ENCODE results near the gene SMS. TPM values are rescaled to one million over a fixed set of nuclear protein-coding genes. Genes with fewer than 3 reads are reported as not detected.

SMS gene
- total RNA-seq, 1 donor, result 190 TPM

DNA sequence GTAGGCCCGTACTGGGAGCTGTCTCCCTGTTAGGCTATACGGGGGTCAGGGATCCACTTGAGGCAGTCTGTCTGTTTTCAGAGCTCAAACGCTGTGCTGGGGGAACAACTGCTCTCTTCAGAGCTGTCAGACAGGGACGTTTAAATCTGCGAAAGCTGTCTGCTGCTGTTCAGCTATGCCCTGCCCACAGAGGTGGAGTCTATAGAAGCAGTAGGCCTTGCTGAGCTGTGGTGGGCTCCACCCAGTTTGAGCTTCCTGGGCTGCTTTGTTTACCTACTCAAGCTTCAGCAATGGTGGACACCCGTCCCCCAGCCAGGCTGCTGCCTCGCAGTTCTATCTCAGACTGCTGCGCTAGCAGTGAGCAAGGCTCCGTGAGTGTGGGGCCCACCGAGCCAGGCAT, 64.4 kb downstream of the SMS start:
- no peak for DNase-seq (ENCODE audit: low read depth)
- TF ChIP-seq, protein P1, sequence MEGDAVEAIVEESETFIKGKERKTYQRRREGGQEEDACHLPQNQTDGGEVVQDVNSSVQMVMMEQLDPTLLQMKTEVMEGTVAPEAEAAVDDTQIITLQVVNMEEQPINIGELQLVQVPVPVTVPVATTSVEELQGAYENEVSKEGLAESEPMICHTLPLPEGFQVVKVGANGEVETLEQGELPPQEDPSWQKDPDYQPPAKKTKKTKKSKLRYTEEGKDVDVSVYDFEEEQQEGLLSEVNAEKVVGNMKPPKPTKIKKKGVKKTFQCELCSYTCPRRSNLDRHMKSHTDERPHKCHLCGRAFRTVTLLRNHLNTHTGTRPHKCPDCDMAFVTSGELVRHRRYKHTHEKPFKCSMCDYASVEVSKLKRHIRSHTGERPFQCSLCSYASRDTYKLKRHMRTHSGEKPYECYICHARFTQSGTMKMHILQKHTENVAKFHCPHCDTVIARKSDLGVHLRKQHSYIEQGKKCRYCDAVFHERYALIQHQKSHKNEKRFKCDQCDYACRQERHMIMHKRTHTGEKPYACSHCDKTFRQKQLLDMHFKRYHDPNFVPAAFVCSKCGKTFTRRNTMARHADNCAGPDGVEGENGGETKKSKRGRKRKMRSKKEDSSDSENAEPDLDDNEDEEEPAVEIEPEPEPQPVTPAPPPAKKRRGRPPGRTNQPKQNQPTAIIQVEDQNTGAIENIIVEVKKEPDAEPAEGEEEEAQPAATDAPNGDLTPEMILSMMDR (IDR thresholded peaks at IDR 0.05; ENCODE audit: insufficient read depth, low read depth, low read length), result no peak
- H3K4me3 ChIP-seq (ENCODE audit: low read depth, low read length), result no peak overlapping the region

- TF ChIP-seq, protein P1 (IDR thresholded peaks at IDR 0.05; ENCODE audit: insufficient read depth, low read depth, low read length), result no peak
- DNase-seq (ENCODE audit: low read depth), result no peak
- H3K4me3 ChIP-seq (ENCODE audit: low read depth, low read length), result no peak overlapping the region
Observed at GRCh38 chrX:22012051-22012450, 71.5 kb downstream of the SMS start.

- no peak overlapping the region for H3K4me3 ChIP-seq (ENCODE audit: low read depth, low read length)
- TF ChIP-seq, protein P1 (IDR thresholded peaks at IDR 0.05; ENCODE audit: insufficient read depth, low read depth, low read length), result no peak
- DNase-seq (ENCODE audit: low read depth), result no peak
Observed at GRCh38 chrX:22012931-22013330, 72.4 kb downstream of the SMS start.

GRCh38 chrX:22015139-22015750, 74.7 kb downstream of the SMS start:
- TF ChIP-seq, protein P1 (IDR thresholded peaks at IDR 0.05; ENCODE audit: insufficient read depth, low read depth, low read length), result no peak
- no peak for DNase-seq (ENCODE audit: low read depth)
- H3K4me3 ChIP-seq (ENCODE audit: low read depth, low read length), result no peak overlapping the region

- TF ChIP-seq, protein P1 (IDR thresholded peaks at IDR 0.05; ENCODE audit: insufficient read depth, low read depth, low read length), result no peak
- no peak overlapping the region for H3K4me3 ChIP-seq (ENCODE audit: low read depth, low read length)
- DNase-seq (ENCODE audit: low read depth), result no peak
Observed at GRCh38 chrX:22021751-22022324, 81.3 kb downstream of the SMS start.

DNA sequence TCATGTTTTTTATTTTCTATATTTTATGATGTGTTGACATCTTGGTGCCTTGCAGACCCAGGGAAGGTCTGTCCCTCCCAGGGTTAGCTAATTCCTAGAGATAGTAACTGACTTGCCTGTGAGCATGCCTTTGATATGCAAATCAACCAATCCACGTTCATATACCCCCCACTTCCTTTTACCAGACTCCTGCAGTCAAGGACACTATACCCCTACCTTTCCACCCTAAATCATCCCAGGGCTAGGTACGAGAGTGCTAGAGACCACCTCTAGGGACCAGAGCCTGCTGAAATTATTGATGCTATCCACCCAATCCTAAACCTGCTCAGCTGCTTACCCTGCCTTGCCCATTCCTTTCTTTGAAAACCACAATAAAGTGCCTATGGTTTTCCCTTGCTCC, 84.1 kb downstream of the SMS start:
- no peak for DNase-seq (ENCODE audit: low read depth)
- no peak overlapping the region for H3K4me3 ChIP-seq (ENCODE audit: low read depth, low read length)
- TF ChIP-seq, protein P1 (IDR thresholded peaks at IDR 0.05; ENCODE audit: insufficient read depth, low read depth, low read length), result no peak

- DNase-seq (ENCODE audit: low read depth), result no peak
- no peak overlapping the region for H3K4me3 ChIP-seq (ENCODE audit: low read depth, low read length)
- TF ChIP-seq, protein P1 (IDR thresholded peaks at IDR 0.05; ENCODE audit: insufficient read depth, low read depth, low read length), result no peak
Observed at GRCh38 chrX:22025751-22026150, 85.2 kb downstream of the SMS start.
